T-helper 2 cell (primary cell): ENCODE data around the gene RHOJ.

Experiments
- DNase-seq, 5 experiments: peaks; one replicate each; pipeline versions ENCODE4 v3.0.0 to v3.0.0-alpha.2; 2012 to 2022

The RHOJ gene

GRCh38 chr14:63209160-63209559 is 4.9 kb downstream of the RHOJ start:
- DNase-seq: no peak

- no peak for DNase-seq
Observed at GRCh38 chr14:63210812-63211211, 6.6 kb downstream of the RHOJ start.

- no peak for DNase-seq
Observed at GRCh38 chr14:63212209-63212608, 8.0 kb downstream of the RHOJ start.

GRCh38 chr14:63212776-63213500 is 8.7 kb downstream of the RHOJ start:
- DNase-seq: no peak

GRCh38 chr14:63214417-63215196 is 10.4 kb downstream of the RHOJ start:
- no peak for DNase-seq

- no peak for DNase-seq
Observed at GRCh38 chr14:63220526-63220925, 16.3 kb downstream of the RHOJ start.

GRCh38 chr14:63223596-63223995 is 19.4 kb downstream of the RHOJ start:
- no peak for DNase-seq

GRCh38 chr14:63224196-63224595 is 20.0 kb downstream of the RHOJ start:
- no peak for DNase-seq

GRCh38 chr14:63228217-63228616 is 24.0 kb downstream of the RHOJ start:
- no peak for DNase-seq

GRCh38 chr14:63229330-63230059 is 25.3 kb downstream of the RHOJ start:
- no peak for DNase-seq

- no peak for DNase-seq
Observed at GRCh38 chr14:63231766-63232165, 27.5 kb downstream of the RHOJ start.

- DNase-seq: no peak
Observed at GRCh38 chr14:63237791-63238190, 33.5 kb downstream of the RHOJ start.

GRCh38 chr14:63240221-63240620 is 36.0 kb downstream of the RHOJ start:
- DNase-seq: no peak

GRCh38 chr14:63241096-63241495 is 36.9 kb downstream of the RHOJ start:
- no peak for DNase-seq

- DNase-seq: no peak
Observed at GRCh38 chr14:63243646-63244045, 39.4 kb downstream of the RHOJ start.

- no peak for DNase-seq
Observed at GRCh38 chr14:63245893-63246292, 41.6 kb downstream of the RHOJ start.

- DNase-seq: no peak
Observed at GRCh38 chr14:63248211-63248610, 44.0 kb downstream of the RHOJ start.

- no peak for DNase-seq
Observed at GRCh38 chr14:63249092-63249491, 44.8 kb downstream of the RHOJ start.

- no peak for DNase-seq
Observed at GRCh38 chr14:63257299-63257698, 53.1 kb downstream of the RHOJ start.

- DNase-seq: no peak
Observed at GRCh38 chr14:63262446-63262845, 58.2 kb downstream of the RHOJ start.

GRCh38 chr14:63266106-63266505 is 61.9 kb downstream of the RHOJ start:
- no peak for DNase-seq

GRCh38 chr14:63267171-63267570 is 62.9 kb downstream of the RHOJ start:
- DNase-seq: no peak

- no peak for DNase-seq
Observed at GRCh38 chr14:63268771-63269170, 64.5 kb downstream of the RHOJ start.
